Stomach (tissue), 9 donors: ENCODE measurements around the gene TSPAN12. TPM values are rescaled to one million over a fixed set of nuclear protein-coding genes. Genes with fewer than 3 reads are reported as not detected.

ENCODE experiments used
- DNase-seq, 2 donors: peaks; one replicate each; pipeline versions ENCODE4 v3.0.0 to v3.0.0-alpha.2; 2013 to 2019
- H3K27ac ChIP-seq, 5 donors: fragments of 200-600 bp in 4 of 5; sonication (generic) in 4 of 5; one replicate each; pipeline ENCODE4 v1.5.1; 2013 to 2019; ENCODE audit warnings: mild to moderate bottlenecking in 1 of 5, moderate library complexity in 1 of 5
- H3K27me3 ChIP-seq, 3 donors: fragments of 200-600 bp; sonication (generic); one replicate each; pipeline ENCODE4 v1.5.1; 2017 to 2019; ENCODE audit warnings: mixed run types in 1 of 3
- H3K36me3 ChIP-seq, 4 donors: fragments of 200-600 bp; sonication (generic); 1 replicate in 3 of 4; 2 replicates in 1 of 4; pipeline ENCODE4 v1.5.1; 2016 to 2019
- H3K4me1 ChIP-seq, 4 donors: fragments of 200-600 bp; sonication (generic); one replicate each; pipeline ENCODE4 v1.5.1; 2016 to 2019
- H3K4me3 ChIP-seq, 4 donors: fragments of 200-600 bp; sonication (generic) in 3 of 4; one replicate each; pipeline ENCODE4 v1.5.1; 2016 to 2019; ENCODE audit warnings: mild to moderate bottlenecking in 1 of 4
- H3K9me3 ChIP-seq, 4 donors: fragments of 200-600 bp; sonication (generic); one replicate each; pipeline ENCODE4 v1.5.1; 2016 to 2019
- EP300 ChIP-seq: sonication (generic); formaldehyde crosslinking; IDR thresholded peaks from one replicate; pipeline ENCODE4 v1.6.1; 2017; ENCODE audit warnings: antibody characterized with exemption
- POLR2A ChIP-seq, 4 donors: fragments of 450-650 bp; IDR thresholded peaks; one replicate each; pipeline ENCODE4 v1.6.1; 2016; ENCODE audit warnings: antibody characterized with exemption in 4 of 4, control low read depth in 2 of 4, mild to moderate bottlenecking in 1 of 4, moderate library complexity in 1 of 4
- POLR2AphosphoS5 ChIP-seq, 3 donors: sonication (generic); formaldehyde crosslinking; IDR thresholded peaks; one replicate each; pipeline ENCODE4 v1.6.1; 2016; ENCODE audit warnings: antibody characterized with exemption in 3 of 3
- WGBS, 5 donors: extraction: QIAGEN DNeasy Blood & Tissue Kit in 3 of 5; methylation state at CpG; one replicate each; pipeline versions ENCODE4 v1.1.5 to v1.1.7; 2013 to 2018; 5-methylcytosine and 5-hydroxymethylcytosine counted together
- intact Hi-C: fragments of 100-400 bp; cut with DNase I; formaldehyde crosslinking; loops from one replicate; pipeline ENCODE4 v1.15.1; 2023; ENCODE audit warnings: low total_unique reads
- polyA plus RNA-seq, 3 donors: library from polyadenylated mRNA; stranded (reverse); fragments of 200-250 nt; gene quantifications; one replicate each; pipeline ENCODE4 v1.2.3, GENCODE V29; 2013
- total RNA-seq, 5 donors: library from RNA; depleted of rRNA; stranded (reverse); fragments of >200 nt; gene quantifications; one replicate each; pipeline versions ENCODE4 v1.1.0 to v1.2.3, GENCODE V29; 2014 to 2016
- TF ChIP-seq, protein P1 (sequence below), 7 experiments: fragments of 450-650 bp in 4 of 7; fragments of 200-600 bp in 3 of 7; sonication (generic) in 3 of 7; IDR thresholded peaks; one replicate each; pipeline ENCODE4 v1.5.1; 2016 to 2019; ENCODE audit warnings: antibody characterized with exemption in 7 of 7, control low read depth in 2 of 7, mild to moderate bottlenecking in 1 of 7
- donor health status: healthy with polysubstance abuse.
- donor health status: Bipolar disorder and iron deficiency.
- donor health status: healthy.

TSPAN12 gene
- total and polyA plus RNA-seq, 8 donors = 9.8 to 26.6 (median 18.0) TPM; not detected in 1

- intact Hi-C loops = loop anchor here (10.0 kb wide), 1 partner anchor 55 kb away; no protein-coding TSS in a partner anchor
- Histone ChIP-seq H3K36me3 (no peaks in the 10 kb centered on the region), H3K4me1 (no peaks in the 10 kb centered on the region), H3K9me3 (no peaks in the 10 kb centered on the region), H3K4me3 (no peak overlapping the region), H3K27me3 (no peaks in the 10 kb centered on the region), H3K27ac (no peak overlapping the region)
- no peak for DNase-seq
- WGBS, 5 donors = 66 to 76% (median 70%) methylated on average over 2 of the region's 2 CpGs
- TF ChIP-seq, protein P1, sequence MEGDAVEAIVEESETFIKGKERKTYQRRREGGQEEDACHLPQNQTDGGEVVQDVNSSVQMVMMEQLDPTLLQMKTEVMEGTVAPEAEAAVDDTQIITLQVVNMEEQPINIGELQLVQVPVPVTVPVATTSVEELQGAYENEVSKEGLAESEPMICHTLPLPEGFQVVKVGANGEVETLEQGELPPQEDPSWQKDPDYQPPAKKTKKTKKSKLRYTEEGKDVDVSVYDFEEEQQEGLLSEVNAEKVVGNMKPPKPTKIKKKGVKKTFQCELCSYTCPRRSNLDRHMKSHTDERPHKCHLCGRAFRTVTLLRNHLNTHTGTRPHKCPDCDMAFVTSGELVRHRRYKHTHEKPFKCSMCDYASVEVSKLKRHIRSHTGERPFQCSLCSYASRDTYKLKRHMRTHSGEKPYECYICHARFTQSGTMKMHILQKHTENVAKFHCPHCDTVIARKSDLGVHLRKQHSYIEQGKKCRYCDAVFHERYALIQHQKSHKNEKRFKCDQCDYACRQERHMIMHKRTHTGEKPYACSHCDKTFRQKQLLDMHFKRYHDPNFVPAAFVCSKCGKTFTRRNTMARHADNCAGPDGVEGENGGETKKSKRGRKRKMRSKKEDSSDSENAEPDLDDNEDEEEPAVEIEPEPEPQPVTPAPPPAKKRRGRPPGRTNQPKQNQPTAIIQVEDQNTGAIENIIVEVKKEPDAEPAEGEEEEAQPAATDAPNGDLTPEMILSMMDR (IDR thresholded peaks at IDR 0.05) = no peak
- TF ChIP-seq EP300 (no peak), POLR2AphosphoS5 (IDR thresholded peaks at IDR 0.05) (no peak)
Observed at GRCh38 chr7:120869700-120870099, 11.8 kb upstream of the TSPAN12 start.

DNA sequence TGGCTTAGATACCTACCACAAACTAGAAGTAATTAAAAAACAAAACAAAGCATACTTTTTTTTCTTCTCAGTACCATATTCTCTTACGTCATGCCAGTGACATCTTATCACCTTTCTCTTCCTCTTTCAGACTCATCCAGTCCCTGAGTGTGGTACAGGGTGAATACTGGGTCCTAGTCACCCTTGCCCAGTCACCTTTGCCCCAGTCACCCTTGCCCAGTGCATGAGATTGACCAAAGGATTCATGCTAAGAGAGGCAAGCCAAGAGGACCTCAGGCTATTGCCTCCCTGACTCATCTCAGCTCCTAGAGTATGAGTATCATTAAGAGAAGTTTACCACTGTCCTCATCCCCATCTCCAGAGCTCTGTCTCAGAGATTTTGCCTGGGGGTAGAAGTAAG is 10.0 kb upstream of the TSPAN12 start:
- WGBS, 5 donors = 80 to 93% (median 91%) methylated on average over 1 of the region's 1 CpG
- Histone ChIP-seq H3K27me3 (no peaks in the 10 kb centered on the region), H3K4me1 (no peaks in the 10 kb centered on the region), H3K9me3 (no peaks in the 10 kb centered on the region), H3K4me3 (no peak overlapping the region), H3K27ac (no peak overlapping the region), H3K36me3 (no peaks in the 10 kb centered on the region)
- no peak for DNase-seq
- intact Hi-C loops = loop anchor here (10.0 kb wide), 1 partner anchor 53 kb away; no protein-coding TSS in a partner anchor
- TF ChIP-seq, protein P1 (IDR thresholded peaks at IDR 0.05) = no peak
- TF ChIP-seq POLR2AphosphoS5 (IDR thresholded peaks at IDR 0.05) (no peak), EP300 (no peak), POLR2A (IDR thresholded peaks at IDR 0.05) (no peak)

DNA sequence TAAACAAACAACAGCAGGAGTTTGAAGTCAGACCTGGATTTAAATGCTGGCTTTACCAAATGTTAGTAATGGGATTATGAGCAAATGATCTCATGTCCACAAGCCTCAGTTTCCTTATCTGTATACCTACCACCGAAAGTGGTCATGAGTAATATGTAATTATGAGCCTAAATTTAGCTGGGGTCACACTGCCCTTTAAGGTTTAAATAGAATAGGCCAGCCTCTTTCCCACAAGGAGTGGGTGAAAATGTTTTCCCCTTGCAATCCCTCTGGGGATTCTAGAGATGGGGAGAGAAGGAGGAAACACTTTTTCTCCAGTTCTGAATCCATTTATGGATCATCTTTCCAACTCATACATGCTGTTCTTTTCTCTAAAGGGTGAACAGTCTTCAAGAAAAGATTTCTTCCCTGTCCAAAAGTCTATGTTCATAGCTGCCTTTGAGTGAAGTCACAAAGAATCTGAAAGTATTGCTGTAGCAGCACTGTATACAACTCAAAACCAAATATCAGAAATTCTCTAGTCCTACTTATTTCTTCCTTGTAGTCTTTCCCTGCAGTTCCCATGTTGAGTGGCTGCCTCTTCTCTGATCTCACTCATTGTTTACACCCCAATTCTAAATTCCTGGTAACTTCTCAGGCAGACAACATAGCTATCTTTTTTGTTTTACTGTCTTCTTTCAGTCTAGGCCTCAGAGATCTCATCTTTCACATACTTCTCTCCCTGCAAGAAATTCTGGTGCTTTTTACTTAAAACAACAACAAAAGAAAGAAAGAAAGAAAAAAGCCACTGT is 7.4 kb upstream of the TSPAN12 start:
- no peak for DNase-seq
- H3K27ac ChIP-seq = no peak overlapping the region
- H3K9me3 ChIP-seq = no peaks in the 10 kb centered on the region
- no peak overlapping the region for H3K4me3 ChIP-seq
- WGBS, 5 donors = 66 to 80% (median 69%) methylated on average over 1 of the region's 1 CpG
- no peaks in the 10 kb centered on the region for H3K4me1 ChIP-seq
- no peaks in the 10 kb centered on the region for H3K36me3 ChIP-seq
- intact Hi-C loops = loop anchor here (10.0 kb wide), 1 partner anchor 51 kb away; no protein-coding TSS in a partner anchor
- no peaks in the 10 kb centered on the region for H3K27me3 ChIP-seq
- TF ChIP-seq EP300 (no peak), POLR2AphosphoS5 (IDR thresholded peaks at IDR 0.05) (no peak), POLR2A (IDR thresholded peaks at IDR 0.05) (no peak)
- TF ChIP-seq, protein P1 (IDR thresholded peaks at IDR 0.05) = no peak

DNA sequence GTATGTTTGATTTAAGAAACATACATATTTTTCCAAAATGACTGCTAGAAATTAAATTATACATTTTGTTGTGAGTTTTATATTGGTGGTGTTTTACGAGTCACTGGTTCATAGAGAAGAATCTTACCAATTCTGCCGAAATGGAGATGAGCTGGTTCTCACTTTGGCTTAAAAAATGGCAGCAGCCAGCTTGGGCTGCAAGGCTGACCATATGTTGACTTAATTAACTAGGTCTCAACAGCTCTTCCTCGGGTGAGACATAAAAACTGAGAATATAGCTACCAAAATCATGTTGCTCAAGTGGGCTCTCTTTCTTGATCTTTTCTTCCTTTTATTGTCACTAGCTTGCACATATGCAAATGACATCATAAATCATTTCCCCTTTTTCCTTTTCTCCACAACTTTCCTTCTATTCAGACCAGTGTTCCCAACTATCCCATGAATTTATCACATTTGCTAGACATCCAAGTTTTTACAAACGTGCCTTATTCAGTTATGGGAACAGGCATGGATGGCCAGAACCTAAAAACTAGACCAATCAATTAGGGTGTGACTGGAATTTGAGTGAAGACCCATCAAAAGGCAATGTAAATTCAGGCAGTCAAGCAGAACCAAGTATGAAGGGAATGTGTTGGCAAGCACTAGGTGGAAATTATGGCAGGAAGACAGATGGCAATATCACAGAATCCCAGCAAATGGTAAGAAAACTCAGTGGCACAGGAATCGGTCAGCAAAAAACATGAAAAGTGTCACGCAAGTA is 6.4 kb upstream of the TSPAN12 start:
- H3K36me3 ChIP-seq = no peaks in the 10 kb centered on the region
- H3K27me3 ChIP-seq = no peaks in the 10 kb centered on the region
- H3K9me3 ChIP-seq = no peaks in the 10 kb centered on the region
- no peaks in the 10 kb centered on the region for H3K4me1 ChIP-seq
- TF ChIP-seq POLR2AphosphoS5 (IDR thresholded peaks at IDR 0.05) (no peak), EP300 (no peak)
- TF ChIP-seq, protein P1 (IDR thresholded peaks at IDR 0.05) = no peak
- intact Hi-C loops = loop anchor here (10.0 kb wide), 1 partner anchor 50 kb away; no protein-coding TSS in a partner anchor
- 81 to 90% (median 87%) methylated on average over 6 of the region's 6 CpGs for WGBS, 5 donors
- H3K27ac ChIP-seq = no peak overlapping the region
- H3K4me3 ChIP-seq = no peak overlapping the region
- no peak for DNase-seq
